ENCODE measurements around the gene FBXL20.
A peak's percentile ranks its signal among the peaks of the same experiment; 100 is the strongest.
"Not testable (repeated sequence)": the region's sequence is repeated elsewhere in the genome, so short reads cannot be mapped to it uniquely, and the experiment has no call there.

Gene FBXL20

DNA sequence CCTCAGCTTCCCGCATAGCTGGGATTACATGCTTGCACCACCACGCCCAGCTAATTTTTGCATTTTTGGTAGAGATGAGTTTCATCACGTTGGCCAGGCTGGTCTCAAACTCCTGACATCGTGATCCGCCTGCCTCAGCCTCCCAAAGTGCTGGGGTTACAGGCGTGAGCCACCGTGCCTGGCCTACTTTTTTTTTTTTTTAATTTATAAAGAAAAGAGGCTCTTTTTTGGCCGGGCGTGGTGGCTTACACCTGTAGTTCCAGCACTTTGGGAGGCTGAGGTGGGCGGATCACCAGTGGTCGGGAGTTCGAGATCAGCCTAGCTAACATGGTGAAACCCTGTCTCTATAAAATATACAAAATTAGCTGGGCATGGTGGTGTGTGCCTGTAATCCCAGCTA, 151.3 kb downstream of the FBXL20 start:
- DNase-seq (ENCODE audit: low spot score), result not testable (repeated sequence)

DNA sequence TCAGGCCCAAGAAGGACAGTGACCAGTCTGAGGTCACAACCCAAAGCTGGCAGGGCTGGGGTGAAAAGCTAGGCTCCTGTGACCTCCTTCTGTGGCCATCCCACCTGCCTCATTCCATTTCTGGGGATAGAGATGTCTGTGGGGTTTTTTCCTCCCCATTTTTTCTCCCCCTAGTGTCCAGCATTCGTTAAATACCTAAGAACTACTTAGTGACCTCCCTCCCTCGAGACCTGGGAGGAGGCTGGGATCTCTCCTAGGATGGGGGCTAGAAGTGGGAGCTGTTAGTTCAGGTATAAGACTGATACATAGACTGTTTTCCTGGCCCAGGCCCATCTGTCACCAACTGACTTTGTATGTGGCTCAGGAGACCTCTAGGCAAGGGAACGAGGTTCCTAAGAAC, 155.2 kb downstream of the FBXL20 start:
- no peak for DNase-seq (ENCODE audit: low spot score)

DNA sequence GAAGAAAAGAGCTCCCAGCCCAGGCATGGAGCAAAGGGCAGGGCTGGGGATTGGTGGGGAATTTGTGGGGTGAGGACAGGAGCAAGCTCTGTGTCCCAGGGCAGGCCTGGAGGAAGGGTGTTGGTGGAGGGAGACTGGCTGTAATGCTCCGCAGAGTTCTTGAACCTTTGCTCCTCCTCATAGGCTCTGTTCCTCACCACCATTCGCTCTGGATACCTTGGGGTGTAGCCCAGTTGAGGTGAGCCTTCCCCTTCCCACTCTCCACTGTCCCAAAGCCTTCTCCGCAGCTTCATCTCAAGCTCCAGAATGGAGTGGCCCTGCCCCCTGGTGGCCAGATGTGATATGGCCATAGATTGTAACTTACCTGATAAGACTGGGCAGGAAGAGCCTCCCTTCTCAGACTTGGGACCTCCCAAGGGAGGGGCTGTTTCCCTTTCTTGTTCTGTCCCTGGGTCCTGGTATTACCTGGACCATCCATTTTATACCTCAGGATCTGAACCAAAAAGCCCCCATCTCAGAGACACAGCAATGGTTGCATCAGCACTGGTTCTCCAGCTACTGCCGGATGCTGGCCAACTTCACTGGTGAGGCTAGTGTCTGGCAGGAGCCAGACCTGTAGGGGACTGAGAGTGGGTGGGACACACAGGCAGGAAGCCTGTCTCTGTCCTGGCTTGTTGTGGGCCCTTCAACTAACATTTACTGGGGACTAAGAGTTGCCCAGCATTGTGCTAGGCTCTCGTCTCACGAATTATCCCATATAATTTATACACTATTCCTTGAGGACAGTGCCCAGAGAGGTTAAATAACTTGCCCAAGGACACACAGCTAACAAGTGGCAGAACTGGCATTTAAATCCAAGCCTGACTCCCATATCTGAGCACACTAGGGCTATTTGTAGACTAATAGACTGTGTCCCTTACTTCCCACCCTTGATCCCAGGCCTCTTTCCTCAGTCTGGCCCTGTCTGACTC, 156.5 kb downstream of the FBXL20 start:
- peak; percentile 83 for DNase-seq (ENCODE audit: low spot score)

DNA sequence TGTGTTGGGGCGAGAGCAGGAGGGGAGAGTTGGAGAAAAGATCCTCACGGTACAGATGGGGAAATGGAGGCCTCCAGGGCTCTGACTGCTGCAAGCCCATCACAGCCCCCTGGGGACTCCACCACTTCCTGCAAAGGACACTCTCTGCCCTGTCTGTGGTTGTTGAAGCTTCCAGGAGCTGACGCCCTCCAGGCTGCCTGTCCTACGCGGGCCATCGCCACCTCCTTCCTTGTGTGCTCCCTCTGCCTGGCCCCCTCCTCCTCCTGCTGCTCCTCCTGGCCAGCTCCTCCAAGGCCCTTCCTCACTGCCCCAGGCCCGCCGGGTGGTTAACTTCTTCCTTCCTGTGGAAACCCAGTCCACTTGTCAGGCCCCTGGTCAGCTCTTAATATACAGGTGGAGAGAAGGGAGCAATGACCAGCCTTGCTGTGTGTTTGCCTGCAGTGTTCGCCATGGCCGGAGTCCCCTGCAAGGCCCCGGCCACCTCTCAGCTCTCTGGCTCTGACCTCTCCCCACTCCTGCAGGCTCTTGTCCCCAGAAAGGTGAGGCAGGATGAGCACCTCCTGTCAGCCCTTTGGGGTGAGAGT, 157.3 kb downstream of the FBXL20 start:
- DNase-seq (ENCODE audit: low spot score), result no peak

DNA sequence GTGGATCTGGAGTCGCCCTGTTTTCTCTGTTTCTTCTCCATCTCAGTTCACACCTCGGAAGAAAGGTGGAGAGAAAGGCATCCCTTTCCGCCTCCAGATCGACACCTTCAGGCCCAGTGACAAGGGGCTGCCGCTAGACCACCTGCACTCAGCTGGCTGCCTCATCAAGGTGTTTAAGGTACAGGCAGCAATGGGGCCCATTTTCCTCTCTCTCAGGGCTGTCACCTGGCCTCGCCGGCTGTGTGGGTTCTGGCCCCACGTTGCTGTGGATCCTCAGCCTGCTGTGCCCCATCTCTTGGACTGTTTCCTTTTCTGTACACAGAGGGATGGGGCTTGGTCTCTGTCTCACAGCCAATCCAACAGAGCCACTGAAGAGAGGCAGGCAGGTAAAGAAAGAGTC, 158.3 kb downstream of the FBXL20 start:
- no peak for DNase-seq (ENCODE audit: low spot score)

DNA sequence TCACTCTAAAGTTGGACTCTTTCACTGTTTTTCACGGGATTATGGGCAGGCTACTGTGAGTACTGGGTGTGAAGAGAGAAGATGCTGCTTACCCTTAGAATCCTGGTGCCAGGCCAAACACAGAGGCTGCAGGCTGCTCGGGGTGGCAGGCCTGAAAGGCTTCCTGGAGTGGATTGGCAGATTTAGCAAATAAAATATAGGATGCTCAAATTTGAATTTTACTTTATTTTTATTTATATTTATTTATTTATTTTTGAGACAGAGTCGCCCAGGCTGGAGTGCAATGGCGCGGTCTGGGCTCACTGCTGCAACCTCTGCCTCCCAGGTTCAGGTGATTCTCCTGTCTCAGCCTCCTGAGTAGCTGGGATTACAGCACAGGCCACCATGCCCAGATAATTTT, 160.8 kb downstream of the FBXL20 start:
- no peak for DNase-seq (ENCODE audit: low spot score)

DNA sequence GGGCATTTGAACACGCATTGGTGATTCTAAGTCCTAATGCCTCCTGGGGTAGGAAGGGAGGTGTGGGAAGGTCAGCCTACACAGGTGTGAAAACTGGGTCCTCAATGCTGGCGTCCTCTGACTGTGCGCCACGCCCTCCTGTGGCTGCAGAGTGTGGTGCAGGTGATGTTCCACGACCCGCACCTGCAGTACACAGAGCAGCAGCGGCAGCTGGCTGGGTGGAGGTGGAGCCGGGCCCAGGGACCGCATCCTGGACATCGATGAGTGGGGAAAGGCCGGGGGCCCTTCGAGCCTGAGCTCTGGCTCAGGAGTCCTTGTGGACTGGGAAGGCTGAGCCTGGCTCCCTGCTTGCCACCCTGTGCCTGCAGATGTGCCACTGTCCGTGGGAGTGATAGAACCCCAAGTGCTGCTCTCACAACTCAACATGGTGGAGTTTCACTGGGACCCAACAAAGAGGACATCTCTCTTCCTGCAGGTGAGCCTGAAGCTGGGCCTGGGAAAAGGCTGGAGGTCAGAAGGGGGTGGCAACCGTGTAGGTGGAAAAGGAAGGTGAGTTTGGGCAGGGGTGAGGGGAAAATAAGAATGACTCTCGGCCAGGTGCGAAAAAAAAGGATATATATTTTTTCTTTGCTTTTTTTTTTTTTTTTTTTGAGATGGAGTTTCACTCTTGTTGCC, 161.6 kb downstream of the FBXL20 start:
- DNase-seq (ENCODE audit: low spot score), result peak; percentile 64

DNA sequence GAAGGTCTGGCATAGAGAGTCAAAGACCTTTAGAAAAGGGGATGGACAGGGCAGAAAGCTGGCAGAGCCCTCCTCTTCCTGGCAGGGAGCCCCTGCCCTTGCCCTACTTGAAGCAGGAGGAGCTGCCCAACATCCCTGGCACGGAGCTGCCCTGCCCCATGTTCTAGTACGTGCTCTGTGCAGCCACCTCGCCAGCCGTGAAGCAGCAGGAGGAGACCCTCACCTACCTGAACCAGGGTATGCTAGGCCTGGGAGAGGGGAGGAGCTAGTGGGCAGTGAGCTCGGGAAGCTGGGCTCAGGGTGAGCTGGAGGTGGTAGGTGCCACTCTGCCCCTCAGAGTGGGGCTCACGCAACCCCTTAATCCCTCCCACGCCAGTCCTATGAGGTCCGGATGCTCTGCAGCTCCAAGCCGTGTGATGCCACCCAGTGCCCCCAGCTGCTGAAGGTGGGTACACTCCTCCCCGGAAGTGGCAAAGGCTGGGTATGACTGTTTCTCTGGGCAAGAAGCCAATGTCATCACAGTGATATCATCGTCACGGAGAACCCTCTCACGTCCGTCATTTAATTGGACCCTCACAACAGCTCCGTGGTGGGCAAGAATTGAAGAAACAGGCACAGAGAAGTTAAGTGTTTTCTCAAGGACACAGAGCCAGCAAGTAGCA, 163.0 kb downstream of the FBXL20 start:
- DNase-seq (ENCODE audit: low spot score), result peak; percentile 90

DNA sequence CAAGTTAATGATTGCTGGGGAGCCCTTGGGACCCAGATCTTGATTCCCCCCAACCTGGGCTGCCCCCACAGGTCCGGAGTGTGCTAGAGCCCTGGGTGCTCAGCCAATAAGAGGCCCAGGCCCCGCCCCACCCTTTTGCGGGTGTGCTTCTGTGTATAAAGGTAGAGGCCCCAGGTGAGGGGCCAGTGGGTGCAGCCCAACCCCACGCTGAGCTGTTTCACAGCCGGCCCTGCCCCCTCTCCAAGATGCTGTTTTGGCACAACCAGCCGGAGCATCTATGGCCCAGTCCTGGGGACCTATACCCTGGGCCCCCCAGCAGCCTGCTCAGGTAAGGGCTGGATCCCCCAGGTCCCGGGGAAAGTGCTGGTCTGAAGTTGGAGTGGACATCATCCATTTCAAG, 163.8 kb downstream of the FBXL20 start:
- DNase-seq (ENCODE audit: low spot score), result no peak

DNA sequence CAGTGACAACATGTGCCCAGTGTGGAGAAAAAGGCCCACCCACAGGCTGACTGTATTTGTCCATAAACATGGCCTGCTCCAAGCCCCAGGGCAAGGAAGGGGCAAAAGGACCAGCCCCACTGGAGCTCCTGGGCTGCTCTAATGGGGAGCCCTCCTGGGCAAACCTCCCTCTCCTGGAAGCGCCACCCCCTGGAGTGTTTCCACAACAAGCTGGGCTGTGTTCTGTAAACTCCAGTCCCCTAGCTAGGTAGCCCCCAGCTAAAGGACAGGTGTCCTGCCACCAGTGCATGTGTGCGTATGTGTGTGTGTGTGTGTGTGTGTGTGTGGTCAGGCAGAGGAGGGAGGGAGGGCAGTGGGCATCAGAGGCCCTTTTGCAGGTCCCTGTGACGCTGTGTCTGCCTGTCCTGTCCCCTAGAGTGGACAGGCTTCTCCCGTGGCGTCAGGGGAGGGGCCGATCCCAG, 164.4 kb downstream of the FBXL20 start:
- no peak for DNase-seq (ENCODE audit: low spot score)

DNA sequence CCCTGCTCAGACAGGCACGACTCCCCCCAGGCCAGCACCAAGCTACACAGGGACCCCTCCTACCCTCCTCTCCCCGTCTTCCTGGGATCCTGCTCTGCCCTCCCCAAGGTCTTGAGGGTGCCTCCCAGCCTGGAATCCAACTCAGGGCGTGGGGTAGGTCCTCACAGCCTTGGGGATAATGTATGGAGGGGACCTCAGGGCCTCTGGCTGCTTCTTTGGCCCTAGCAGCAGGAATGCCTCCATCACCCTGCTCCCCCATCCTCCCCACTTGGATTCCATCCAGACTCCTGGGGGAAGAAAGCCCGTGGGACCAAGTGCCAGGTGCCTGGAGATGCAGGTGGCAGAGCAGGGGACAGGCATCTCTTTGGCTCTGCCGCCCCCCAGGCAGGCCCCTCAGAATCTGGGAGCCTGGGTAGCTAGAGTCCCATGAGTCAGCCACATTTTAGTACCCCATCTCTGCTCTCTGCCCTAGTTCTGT, 164.9 kb downstream of the FBXL20 start:
- DNase-seq (ENCODE audit: low spot score), result no peak

DNA sequence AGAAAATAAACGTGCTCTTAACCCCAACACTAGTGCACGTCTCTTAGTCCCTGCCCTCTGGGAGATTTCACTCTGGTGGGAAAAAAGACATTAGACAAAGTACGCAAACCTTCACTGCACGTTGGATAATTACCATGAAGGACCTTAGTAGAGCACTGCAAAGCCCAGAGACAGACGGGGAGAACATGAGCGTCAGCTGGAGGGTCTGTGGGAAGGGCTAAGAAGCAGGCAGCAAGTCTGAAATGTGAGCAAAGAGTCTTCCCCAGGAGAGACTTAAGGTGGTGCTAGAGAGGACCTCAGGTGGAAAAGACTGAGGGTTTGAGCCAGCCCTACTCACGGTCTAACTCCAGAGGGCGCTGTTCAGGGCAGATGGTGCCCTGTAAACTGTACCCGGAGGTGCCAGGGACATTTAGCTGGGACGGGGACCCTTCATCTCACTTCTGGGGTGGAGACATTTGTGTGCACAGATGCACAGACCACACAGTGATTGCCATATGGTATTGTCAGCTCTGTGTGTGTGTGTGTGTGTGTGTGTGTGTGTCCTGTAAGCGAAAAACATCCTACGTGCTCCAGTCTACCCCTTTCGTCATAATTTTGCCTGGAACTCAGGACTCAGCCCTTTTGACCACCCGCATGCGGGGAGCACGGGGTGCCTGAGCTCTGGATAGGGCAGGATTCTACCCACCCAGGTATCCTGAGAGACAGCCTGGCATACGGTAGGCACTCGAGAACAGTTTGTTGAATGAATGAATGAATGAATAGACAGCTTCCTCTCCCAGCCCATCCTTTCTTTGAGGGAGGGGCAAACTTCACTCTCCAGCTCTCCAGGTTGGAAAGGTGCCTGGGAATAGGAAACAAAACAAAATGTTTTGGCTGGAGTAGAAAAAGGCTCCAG, 165.6 kb downstream of the FBXL20 start:
- DNase-seq (ENCODE audit: low spot score), result peak; percentile 50

DNA sequence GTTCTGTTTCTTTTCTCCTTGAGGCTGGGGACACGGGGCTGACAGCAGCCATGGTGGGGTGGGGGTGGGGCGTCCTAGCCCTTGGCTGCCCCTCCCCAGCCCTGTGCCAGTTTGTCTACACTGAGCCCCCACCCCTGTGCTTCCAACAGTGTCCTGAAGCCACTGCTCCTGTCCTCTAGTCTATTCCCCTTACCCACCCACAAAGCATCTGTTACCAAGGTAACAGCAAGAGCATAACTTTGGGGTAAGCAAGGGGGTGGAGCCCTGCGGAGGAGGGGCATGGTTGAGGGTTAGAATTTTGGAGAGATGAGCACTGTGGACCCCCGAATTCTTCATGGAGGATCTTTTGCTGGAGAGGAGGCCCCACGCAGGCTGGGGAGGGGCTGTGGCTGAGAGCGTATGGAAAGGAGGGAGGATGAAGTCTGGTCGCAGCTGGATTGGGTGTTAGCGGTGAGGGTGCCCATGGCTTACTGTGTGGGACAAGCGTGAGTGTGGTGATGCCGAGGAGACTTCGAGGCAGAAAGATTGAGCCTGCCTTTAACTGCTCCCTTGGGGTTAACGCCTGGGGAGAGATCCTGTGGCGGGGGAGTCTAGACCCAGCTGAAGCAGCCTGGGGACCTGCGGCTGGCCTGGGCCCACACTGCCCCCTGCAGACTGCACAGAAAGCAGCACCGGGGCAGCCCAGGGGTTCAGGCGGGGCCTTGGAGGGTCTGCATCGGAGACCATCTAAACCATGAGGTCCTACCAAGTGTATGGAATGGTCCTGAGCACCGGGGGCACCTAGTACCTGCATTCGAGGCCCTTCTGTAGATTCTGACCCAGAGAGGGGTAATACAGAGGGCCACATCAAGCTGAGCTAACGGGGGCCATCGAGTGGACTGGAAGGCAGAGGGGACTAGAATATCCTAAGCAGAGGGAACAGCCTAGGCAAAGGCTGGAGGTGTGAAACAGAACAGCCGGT, 169.6 kb downstream of the FBXL20 start:
- peak; percentile 51 for DNase-seq (ENCODE audit: low spot score)

DNA sequence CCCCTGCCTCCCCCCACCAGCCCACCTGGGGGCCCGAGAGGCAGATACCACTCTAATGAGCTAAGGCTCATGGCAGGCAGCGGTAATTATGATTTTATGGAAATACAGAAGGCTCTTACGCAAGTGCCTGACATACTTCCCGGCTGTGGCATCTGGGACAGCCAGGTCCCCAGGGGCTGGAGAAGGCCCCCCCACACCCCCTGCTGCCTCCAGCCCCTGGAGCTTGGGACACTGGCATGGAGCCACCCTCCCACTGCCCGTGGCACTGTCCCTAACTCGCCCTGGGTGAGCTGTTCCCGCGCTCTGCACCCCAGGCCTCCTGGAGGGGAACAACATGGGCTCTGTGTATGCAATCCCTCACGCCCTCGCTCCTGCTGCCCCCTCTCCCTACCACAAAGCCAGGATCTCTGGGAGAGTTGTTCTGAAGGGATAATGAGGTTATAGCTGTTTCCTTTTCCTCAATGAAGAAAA, 170.3 kb downstream of the FBXL20 start:
- no peak for DNase-seq (ENCODE audit: low spot score)

DNA sequence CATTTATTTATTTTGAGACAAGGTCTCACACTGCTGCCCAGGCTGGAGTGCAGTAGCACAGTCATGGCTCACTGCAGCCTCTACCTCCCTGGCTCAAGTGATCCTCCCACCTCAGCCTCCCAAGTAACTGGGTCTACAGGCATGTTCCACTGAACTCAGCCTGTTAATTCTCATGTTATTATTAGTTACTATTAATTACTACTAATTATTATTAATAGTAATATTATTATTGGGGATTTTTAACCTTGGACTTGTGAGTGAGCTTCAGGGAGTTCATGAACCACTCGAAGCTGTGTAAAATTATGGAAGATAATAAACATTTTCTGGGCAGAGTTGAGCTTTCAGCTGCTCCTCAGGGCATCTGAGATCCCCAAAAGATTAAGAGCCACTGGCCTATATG, 171.1 kb downstream of the FBXL20 start:
- no peak for DNase-seq (ENCODE audit: low spot score)

DNA sequence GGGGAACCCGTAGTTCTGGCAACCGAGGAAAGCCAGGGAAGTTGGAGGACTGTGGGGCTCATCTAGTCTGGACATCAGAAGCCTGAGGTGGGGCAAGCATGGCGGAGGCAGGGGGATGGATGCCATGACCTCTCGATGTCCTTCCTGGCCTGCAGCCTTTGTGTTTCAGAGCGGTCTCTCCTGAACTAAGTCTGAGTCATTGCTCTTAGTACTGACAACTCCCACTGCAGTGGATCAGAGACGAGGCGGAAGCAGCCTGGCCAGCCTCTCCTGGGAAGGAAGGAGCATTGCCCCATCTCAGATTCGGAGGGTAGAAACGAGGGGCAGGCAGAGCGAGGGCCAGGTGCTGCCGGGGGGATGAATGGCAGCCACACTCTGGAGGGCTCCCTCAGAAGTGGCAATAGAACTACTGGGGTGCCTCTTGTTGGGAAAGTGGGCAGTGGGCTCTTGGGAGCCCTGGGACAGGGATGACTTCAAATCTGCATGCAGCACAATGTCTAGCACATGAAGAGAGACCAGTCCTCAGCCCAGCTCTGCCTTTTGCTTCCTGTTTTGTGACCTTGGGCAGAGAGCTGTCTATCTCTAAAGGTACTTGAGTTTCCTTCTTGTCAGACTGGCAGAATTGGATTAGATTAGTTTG, 172.0 kb downstream of the FBXL20 start:
- DNase-seq (ENCODE audit: low spot score), result no peak

DNA sequence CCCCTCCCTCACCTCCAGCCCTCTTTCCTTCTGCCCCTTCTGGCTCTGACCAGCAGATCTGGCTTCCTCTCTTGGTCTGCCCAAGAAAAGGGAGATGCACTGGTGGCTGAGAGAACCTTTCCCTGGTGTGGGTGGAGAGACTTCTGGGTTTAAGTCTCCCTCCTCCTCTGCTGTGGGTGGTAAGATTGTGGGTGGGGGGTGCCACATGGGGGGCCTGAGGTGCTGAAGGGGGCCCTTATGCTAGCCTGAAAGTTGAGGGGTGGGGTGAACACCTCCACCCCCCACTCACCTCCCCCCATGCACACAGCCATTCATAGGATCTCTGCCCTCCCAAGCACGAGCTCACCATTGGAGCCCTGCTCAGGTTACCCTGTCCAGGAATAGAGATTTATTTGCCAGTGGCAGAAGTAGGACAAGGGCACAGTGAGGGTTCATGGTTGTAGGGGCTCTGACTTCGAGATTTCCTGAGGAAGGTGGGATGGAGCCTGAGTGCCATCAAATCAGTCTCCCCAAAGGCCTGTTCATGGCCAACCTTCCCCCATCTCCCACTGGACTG, 174.0 kb downstream of the FBXL20 start:
- no peak for DNase-seq (ENCODE audit: low spot score)

DNA sequence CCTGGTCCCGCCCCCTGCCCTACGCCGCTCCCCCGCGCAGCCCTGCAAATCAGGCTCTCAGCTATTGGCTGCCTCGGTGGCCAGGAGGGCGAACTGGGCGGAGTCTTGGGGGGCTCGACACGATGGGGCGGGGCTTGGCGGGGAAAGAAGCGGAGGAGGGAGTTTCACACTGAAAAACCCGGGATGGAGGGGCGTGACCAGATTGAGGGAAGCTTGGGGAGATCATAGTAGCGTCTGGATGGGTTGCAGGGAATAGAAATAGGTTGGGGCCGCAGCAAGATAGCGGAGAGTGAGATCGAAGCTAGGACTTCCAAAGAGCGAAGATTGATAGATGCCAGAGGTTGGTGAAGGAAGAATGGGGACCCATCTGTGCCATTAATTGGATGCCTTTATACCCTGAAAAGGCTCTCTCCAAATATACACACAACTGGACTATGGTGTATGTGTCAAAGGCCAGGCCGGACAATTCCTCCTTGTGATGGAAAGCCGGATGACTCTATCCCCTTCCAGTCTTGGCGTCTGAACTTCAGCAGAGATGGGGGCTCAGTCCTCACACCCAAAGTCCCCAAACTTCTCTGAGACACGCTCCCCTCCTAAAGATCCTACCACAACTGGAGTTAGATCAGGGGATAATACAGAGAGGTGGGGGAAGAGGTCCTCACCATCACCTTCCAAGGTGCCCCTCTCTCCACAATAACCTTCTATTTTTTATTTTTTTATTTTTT, 175.3 kb downstream of the FBXL20 start:
- no peak for DNase-seq (ENCODE audit: low spot score)
